ENCODE results near the gene CIROP.
A peak's percentile ranks its signal among the peaks of the same experiment; 100 is the strongest.

Gene CIROP

GRCh38 chr14:23069413-23069806 lies 35.4 kb downstream of the CIROP start:
- Histone ChIP-seq H3K4me3 (ENCODE audit: low read length) (peak overlapping the region; percentile 46), H3K36me3 (ENCODE audit: control insufficient read depth, low read length) (peaks cover 81% of the 10 kb centered on the region), H3K79me2 (ENCODE audit: control insufficient read depth, low read length) (peaks cover 67% of the 10 kb centered on the region), H3K4me2 (ENCODE audit: low read length) (peak overlapping the region; percentile 64), H3K9me3 (ENCODE audit: control insufficient read depth, insufficient read depth, low read length) (no peaks in the 10 kb centered on the region), H3F3A (ENCODE audit: control insufficient read depth, insufficient read depth) (peaks cover 16% of the 10 kb centered on the region), H3K27ac (ENCODE audit: low read depth, low read length) (0 out of 2 replicates have a peak overlapping the region, but pooled peaks have one; percentile 2), H4K20me1 (ENCODE audit: control insufficient read depth, insufficient read depth, low read depth, low read length) (peaks cover 24% of the 10 kb centered on the region), H3K9me2 (replicated peaks; ENCODE audit: control insufficient read depth, low read length) (no peaks in the 10 kb centered on the region), H3K27me3 (ENCODE audit: control insufficient read depth, low read length) (no peaks in the 10 kb centered on the region), H3K4me1 (ENCODE audit: control insufficient read depth, low read length) (peaks cover 33% of the 10 kb centered on the region)
- TF ChIP-seq EZH2phosphoT487 (IDR thresholded peaks at IDR 0.05; ENCODE audit: borderline replicate concordance, low read length), result no peak
- TF ChIP-seq CTCF (IDR thresholded peaks at IDR 0.05; ENCODE audit: low read depth, low read length, poor library complexity, severe bottlenecking), result no peak

- no peak overlapping the region for H3K27ac ChIP-seq (ENCODE audit: low read depth, low read length)
- H3K4me2 ChIP-seq (ENCODE audit: low read length), result peak overlapping the region; percentile 64
- H3K9me3 ChIP-seq (ENCODE audit: control insufficient read depth, insufficient read depth, low read length), result no peaks in the 10 kb centered on the region
- peaks cover 16% of the 10 kb centered on the region for H3F3A ChIP-seq (ENCODE audit: control insufficient read depth, insufficient read depth)
- H3K4me1 ChIP-seq (ENCODE audit: control insufficient read depth, low read length), result peaks cover 33% of the 10 kb centered on the region
- H4K20me1 ChIP-seq (ENCODE audit: control insufficient read depth, insufficient read depth, low read depth, low read length), result peaks cover 24% of the 10 kb centered on the region
- H3K27me3 ChIP-seq (ENCODE audit: control insufficient read depth, low read length), result no peaks in the 10 kb centered on the region
- peaks cover 82% of the 10 kb centered on the region for H3K36me3 ChIP-seq (ENCODE audit: control insufficient read depth, low read length)
- peaks cover 67% of the 10 kb centered on the region for H3K79me2 ChIP-seq (ENCODE audit: control insufficient read depth, low read length)
- TF ChIP-seq CTCF (IDR thresholded peaks at IDR 0.05; ENCODE audit: low read depth, low read length, poor library complexity, severe bottlenecking), result peak; percentile 100
- no peak for TF ChIP-seq EZH2phosphoT487 (IDR thresholded peaks at IDR 0.05; ENCODE audit: borderline replicate concordance, low read length)
- peak overlapping the region; percentile 46 for H3K4me3 ChIP-seq (ENCODE audit: low read length)
- H3K9me2 ChIP-seq (replicated peaks; ENCODE audit: control insufficient read depth, low read length), result no peaks in the 10 kb centered on the region
Observed at GRCh38 chr14:23068789-23069412, 35.9 kb downstream of the CIROP start.

- Histone ChIP-seq H3K36me3 (ENCODE audit: control insufficient read depth, low read length) (peaks cover 89% of the 10 kb centered on the region), H3K27ac (ENCODE audit: low read depth, low read length) (no peak overlapping the region), H3K27me3 (ENCODE audit: control insufficient read depth, low read length) (no peaks in the 10 kb centered on the region), H3K4me2 (ENCODE audit: low read length) (peak overlapping the region; percentile 64), H3F3A (ENCODE audit: control insufficient read depth, insufficient read depth) (peaks cover 16% of the 10 kb centered on the region), H3K79me2 (ENCODE audit: control insufficient read depth, low read length) (peaks cover 67% of the 10 kb centered on the region), H3K4me3 (ENCODE audit: low read length) (peak overlapping the region; percentile 46), H3K9me3 (ENCODE audit: control insufficient read depth, insufficient read depth, low read length) (no peaks in the 10 kb centered on the region), H3K9me2 (replicated peaks; ENCODE audit: control insufficient read depth, low read length) (no peaks in the 10 kb centered on the region), H3K4me1 (ENCODE audit: control insufficient read depth, low read length) (peaks cover 33% of the 10 kb centered on the region), H4K20me1 (ENCODE audit: control insufficient read depth, insufficient read depth, low read depth, low read length) (peaks cover 24% of the 10 kb centered on the region)
- TF ChIP-seq EZH2phosphoT487 (IDR thresholded peaks at IDR 0.05; ENCODE audit: borderline replicate concordance, low read length), result no peak
- no peak for TF ChIP-seq CTCF (IDR thresholded peaks at IDR 0.05; ENCODE audit: low read depth, low read length, poor library complexity, severe bottlenecking)
Observed at GRCh38 chr14:23067847-23068788, 36.7 kb downstream of the CIROP start.
